Coronary artery (tissue), 2 donors: Measurements from ENCODE around the gene LRRC3.

Experiments used
- DNase-seq: peaks from one replicate; pipeline ENCODE4 v3.0.0-alpha.2; 2017; ENCODE audit warnings: low spot score
- H3K27ac ChIP-seq, 2 donors: fragments of 200-600 bp; sonication (generic); one replicate each; pipeline ENCODE4 v1.5.1; 2016 to 2019
- H3K4me3 ChIP-seq: fragments of 200-600 bp; sonication (generic); 2 replicates; pipeline ENCODE4 v1.5.1; 2016; ENCODE audit warnings: mild to moderate bottlenecking, moderate library complexity
- CTCF ChIP-seq: fragments of 200-600 bp; sonication (generic); IDR thresholded peaks from one replicate; pipeline ENCODE4 v1.5.1; 2019; ENCODE audit warnings: antibody characterized with exemption

The LRRC3 gene

GRCh38 chr21:44441581-44442265 lies 13.6 kb upstream of the LRRC3 start:
- Histone ChIP-seq H3K4me3 (no peak overlapping the region), H3K27ac (no peak overlapping the region)
- DNase-seq = no peak
- no peak for TF ChIP-seq CTCF

GRCh38 chr21:44442266-44443125 lies 12.8 kb upstream of the LRRC3 start:
- H3K4me3 ChIP-seq = no peak overlapping the region
- no peak overlapping the region for H3K27ac ChIP-seq
- no peak for DNase-seq
- no peak for TF ChIP-seq CTCF

GRCh38 chr21:44443291-44443890 lies 11.9 kb upstream of the LRRC3 start:
- Histone ChIP-seq H3K4me3 (no peak overlapping the region), H3K27ac (no peak overlapping the region)
- TF ChIP-seq CTCF = no peak
- DNase-seq = no peak

- Histone ChIP-seq H3K4me3 (no peak overlapping the region), H3K27ac (no peak overlapping the region)
- TF ChIP-seq CTCF = no peak
- no peak for DNase-seq
These were observed 11.4 kb upstream of the LRRC3 start for GRCh38 chr21:44443891-44444285.

- DNase-seq = no peak
- H3K4me3 ChIP-seq = no peak overlapping the region
- no peak overlapping the region for H3K27ac ChIP-seq
- no peak for TF ChIP-seq CTCF
These were observed 10.9 kb upstream of the LRRC3 start for GRCh38 chr21:44444286-44444931.

GRCh38 chr21:44445145-44445812 lies 10.0 kb upstream of the LRRC3 start:
- H3K27ac ChIP-seq = no peak overlapping the region
- H3K4me3 ChIP-seq = no peak overlapping the region
- DNase-seq = no peak
- no peak for TF ChIP-seq CTCF
